ENCODE results near the gene XPNPEP2.

DNA sequence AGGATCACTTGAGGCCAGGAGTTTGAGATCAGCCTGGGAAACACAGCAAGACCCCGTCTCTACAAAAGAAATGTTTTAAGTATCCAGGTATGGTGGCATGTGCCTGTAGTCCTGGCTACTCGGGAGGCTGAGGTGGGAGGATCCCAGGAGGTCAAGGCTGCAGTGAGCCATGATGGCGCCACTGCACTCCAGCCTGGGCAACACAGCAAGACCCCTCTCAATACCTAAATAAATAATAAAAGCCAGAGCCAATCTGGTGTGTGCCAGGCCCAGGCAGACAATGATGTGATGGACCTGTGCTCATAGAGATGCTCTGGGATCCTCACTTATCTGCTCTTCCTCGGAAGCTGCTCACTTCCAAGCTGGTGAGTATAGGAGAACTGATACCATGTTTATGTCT, 22.8 kb downstream of the XPNPEP2 start:
- TF ChIP-seq, protein P1, sequence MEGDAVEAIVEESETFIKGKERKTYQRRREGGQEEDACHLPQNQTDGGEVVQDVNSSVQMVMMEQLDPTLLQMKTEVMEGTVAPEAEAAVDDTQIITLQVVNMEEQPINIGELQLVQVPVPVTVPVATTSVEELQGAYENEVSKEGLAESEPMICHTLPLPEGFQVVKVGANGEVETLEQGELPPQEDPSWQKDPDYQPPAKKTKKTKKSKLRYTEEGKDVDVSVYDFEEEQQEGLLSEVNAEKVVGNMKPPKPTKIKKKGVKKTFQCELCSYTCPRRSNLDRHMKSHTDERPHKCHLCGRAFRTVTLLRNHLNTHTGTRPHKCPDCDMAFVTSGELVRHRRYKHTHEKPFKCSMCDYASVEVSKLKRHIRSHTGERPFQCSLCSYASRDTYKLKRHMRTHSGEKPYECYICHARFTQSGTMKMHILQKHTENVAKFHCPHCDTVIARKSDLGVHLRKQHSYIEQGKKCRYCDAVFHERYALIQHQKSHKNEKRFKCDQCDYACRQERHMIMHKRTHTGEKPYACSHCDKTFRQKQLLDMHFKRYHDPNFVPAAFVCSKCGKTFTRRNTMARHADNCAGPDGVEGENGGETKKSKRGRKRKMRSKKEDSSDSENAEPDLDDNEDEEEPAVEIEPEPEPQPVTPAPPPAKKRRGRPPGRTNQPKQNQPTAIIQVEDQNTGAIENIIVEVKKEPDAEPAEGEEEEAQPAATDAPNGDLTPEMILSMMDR (IDR thresholded peaks at IDR 0.05): no peak
- no peak for TF ChIP-seq POLR2A (IDR thresholded peaks at IDR 0.05)
